Stimulated activated CD8-positive, alpha-beta memory T cell treated with anti-CD3 and anti-CD28 coated beads, Interleukin-2, amount 100 ng/mL, for 1 hour (primary cell): Measurements from ENCODE around the gene LRRC3C.
"Not testable (repeated sequence)": the region's sequence is repeated elsewhere in the genome, so short reads cannot be mapped to it uniquely, and the experiment has no call there.

ENCODE experiments used
- DNase-seq, 2 donors: peaks; one replicate each; pipeline ENCODE4 v3.0.0-alpha.2; 2020; ENCODE audit warnings: low read depth in 2 of 2

Gene LRRC3C, protein sequence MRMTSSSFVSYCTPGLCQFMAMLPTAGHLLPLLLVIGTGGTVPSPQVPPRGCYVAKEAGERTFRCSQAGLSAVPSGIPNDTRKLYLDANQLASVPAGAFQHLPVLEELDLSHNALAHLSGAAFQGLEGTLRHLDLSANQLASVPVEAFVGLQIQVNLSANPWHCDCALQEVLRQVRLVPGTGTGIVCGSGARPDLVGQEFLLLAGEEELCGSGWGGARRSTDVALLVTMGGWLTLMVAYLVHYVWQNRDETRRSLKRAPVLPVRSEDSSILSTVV

DNA sequence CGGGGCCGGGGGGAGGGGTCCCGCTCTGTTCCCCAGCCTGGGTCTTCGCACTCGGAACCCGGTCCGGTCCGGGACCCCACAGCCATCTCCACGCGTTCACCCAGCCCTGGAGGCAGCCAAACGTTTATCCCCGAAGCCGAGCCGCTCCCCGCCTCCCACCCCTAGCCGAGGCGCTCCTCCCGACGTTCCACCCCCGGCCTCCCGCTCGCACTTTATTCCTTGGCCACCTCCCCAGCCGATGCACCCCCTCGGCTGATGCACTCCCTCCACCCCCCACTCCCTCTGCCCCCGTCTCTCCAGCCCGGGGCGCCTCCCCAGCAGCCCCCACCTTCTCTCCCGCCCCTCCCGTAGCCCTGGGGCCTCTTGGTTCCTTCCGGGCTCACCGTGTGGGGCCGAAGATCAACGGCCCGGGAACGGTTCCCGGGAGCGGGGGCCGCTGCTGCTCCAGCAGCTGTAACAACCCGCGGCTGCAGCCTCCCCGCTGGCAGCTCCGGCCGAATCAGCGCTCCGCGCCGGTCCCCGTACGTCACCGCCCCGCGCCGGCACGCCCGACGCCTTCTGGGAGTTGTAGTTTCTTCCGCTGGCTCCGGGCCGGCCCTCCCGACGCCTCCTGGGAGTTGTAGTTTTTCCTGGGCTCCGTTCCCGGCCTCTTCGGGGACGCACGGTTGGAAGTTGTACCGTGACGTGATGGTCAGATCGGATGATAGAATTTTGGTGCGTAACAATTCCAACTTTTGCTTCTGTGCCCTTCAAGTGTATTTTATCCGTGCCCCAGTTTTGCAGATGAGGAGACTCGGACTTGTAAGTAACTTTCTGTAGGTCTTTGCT is at the start of gene LRRC3C, which contains the start of gene ORMDL3:
Gene LRRC3C, plus strand, starts transcription at position 632 of the 828 bp plus-strand sequence. CDS start 13,792 bp downstream, outside the sequence.
Gene ORMDL3, minus strand, starts transcription at position 501 of the 828 bp plus-strand sequence. CDS start 3,398 bp downstream, outside the sequence.
- DNase-seq: peak; percentile 79 to 82

DNA sequence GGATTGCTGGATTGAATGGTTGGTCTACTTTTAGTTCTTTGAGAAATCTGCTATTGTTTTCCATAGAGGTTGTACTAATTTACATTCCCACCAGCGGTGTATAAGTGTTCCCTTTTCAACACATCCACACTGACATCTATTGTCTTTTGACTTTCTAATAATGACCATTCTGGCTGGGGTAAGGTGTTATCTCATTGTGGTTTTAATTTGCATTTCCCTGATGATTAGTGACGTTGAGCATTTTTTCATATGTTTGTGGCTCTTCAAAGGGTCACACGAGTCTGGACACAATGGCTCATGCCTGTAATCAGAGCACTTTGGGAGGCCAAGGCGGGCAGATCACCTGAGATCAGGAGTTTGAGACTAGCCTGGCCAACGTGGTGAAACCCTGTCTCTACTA is 41.4 kb upstream of the LRRC3C start:
- not testable (repeated sequence) for DNase-seq

DNA sequence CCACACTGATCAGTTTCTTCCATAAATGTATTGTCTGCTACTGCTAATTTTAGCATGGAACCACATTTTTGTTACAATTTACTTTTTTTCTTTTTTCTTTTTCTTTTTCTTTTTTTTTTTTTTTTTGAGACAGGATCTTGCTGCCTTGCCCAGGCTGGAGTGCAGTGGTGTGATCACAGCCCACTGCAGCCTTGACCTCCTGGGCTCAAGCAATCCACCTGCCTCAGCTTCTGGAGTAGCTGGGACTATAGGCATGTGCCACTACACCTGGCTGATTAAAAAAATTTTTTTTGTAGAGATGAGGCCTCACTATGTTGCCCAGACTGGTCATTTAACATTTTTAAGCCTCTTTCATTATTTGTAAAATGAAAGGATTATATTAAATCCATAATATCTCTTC is 40.5 kb upstream of the LRRC3C start:
- DNase-seq: no peak

DNA sequence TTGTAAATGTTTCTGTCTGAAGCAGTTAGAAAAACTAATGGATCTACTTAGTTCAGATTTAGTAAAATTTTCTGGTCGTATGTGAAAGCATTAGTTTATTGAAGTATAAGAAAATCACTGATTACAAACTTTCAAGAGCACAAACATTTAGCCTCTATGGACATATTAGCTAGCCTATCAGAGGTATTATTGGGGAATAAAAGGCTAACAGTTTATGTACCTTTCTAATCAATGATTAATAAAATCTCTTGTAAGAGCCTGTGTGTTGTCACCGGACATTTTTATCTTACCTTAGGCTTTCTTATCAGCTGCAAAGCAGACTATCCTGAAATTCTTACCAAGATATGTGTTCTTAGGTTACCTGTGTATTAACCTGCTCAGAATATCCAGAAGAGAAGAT is 38.3 kb upstream of the LRRC3C start:
- DNase-seq: no peak

DNA sequence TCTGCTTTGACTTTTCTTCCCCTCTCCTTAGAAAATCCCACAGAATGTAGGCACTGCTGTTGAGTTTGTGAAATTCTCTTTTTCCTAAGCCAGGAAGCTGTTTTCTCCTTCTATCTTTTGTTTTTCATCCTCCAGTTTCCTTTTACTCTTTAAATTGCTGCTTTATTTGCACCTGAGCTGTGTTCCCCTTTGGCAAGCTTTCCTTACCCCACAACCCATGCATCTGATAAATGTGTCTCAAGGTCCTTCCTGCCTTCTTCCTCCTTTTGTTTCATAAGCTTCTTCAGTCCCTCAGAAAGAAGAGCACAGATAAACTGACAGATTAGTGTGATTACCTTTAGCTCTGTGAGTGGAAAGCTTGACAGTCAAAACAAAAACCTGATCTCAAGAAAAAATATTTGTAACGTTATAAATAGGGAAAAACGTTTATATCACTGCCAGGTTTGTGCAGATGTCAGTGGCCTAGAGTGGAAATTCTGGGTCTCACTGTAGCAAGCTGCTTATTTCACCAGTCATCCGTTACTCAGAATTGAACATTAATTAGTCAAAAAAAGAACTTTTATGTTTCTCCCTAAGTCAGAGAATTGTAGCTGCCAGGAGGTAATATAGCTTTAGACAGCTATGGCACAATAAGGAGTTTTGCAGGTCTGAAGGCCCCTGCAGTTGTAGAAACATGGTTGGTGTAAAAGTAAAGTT is 32.7 kb upstream of the LRRC3C start:
- DNase-seq: no peak

DNA sequence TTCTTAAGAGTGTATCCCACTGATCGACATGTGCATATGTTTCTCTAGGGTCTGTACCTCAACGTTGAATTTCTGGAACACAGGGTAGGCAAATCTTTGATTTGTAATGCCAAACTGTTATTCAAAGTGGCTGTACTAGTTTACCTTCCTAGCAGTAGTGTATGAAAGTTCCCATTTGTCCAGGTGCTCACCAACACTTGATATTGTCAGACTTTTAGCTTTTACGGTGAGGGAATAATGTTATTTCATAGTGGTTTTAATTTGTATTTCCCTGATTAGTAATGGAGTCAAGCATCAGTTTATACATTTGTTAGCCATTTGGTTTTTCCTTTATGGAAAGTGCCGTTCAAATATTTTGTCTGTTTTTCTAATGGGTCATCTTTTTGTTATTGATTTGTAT is 29.4 kb upstream of the LRRC3C start:
- DNase-seq: no peak

DNA sequence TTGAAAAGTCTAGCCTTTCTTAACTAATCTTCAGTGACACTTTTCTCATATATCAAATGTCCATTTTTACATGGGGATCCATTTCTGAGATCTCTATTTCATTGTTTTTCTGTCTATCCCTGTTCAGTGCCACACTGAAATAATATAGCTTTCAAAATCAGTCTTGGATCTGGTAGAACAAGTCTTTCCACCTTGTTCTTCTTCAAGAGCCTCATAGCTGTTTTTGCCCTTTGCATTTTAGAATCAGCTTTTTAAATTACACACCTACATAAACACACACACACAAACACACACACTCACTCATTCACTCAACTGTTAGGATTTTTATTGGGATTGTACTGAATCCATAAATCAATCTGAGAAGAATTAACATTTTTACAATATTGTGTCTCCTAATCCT is 28.3 kb upstream of the LRRC3C start:
- no peak for DNase-seq

DNA sequence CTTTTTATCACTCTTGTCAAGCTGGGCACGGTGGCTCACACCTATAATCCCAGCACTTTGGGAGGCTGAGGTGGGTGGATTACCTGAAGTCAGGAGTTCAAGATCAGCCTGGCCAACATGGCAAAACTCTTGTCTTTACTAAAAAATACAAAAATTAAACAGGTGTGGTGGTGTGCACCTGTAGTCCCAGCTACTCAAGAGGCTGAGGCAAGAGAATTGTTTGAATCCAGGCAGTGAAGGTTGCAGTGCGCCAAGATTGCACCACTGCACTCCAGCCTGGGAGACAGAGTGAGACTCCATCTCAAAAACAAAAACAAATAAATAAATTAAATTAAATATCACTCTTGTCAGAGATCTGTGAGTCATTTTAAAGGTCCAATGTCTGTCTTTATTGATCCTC is 25.5 kb upstream of the LRRC3C start:
- DNase-seq: not testable (repeated sequence)

DNA sequence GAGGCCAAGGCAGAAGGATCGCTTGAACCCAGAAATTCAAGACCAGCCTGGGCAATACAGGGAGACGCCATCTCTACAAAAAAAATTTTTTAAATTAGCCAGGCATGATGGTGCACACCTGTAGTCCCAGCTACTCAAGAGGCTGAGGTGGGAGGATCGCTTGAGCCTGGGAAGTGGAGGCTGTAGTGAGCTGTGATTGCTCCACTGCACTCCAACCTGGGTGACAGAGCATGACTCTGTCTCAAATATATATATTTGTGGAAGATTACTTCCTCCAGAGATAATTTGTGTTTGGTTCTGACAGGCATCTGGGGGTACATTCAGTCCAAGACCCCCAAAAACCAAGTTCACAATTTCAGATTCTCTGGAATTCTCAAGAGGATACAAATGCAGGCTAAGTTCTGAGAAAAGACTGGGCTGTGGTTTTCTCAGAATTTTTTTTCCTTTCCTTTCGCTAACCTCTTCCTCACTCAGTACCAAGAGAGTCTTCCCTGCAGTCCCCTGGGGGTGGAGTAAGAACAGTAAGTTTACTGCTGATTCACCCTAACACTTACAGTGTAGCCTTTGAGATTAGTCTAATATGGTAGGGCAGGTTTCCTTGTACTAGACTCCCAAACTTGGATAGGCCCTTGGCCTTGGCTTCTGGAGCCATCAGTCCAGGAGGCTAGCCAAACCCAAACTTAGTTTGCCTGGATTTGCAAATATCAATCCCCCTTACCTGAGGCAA is 24.2 kb upstream of the LRRC3C start:
- DNase-seq: no peak

DNA sequence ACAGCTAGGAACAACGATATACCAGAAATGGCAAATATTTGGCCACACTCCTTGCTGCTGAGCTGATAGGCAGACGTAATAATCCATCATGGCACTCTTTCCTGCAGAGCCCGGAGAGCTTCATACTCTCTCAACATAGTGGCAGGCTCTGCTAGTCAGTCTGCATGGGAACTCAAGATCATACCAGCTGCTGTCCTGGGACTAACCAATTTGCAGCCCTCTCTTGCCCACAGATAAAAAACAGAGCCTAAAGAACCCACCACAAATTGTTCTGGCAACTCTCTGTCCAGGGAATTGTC is 22.6 kb upstream of the LRRC3C start:
- DNase-seq: no peak

DNA sequence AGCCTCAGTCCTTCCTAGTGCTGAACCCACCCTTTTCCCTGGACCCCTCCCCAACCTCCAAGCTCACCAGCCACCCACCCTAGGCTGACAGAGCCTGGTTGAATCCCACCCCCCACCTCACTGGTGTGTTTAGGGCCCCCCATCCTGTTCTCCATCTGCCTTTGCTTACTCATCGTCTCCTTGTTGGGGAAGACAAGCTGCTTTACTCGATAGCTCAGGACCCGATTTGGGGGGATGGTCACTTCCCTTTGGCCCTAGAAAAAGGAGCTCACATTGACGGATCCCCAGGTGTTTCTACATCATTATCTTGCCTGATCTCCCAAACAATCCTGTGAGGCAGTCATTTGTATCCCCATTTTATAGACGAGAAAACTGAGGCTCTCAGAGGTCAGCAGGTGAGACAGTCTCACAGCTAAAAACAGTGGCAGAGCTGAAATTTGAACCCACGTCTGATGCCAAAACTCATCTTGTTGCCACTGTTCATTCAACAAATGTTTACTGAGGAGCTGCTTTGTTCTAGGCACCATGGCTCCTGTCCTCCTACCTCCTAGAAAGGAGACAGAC is 18.7 kb upstream of the LRRC3C start:
- DNase-seq: no peak

DNA sequence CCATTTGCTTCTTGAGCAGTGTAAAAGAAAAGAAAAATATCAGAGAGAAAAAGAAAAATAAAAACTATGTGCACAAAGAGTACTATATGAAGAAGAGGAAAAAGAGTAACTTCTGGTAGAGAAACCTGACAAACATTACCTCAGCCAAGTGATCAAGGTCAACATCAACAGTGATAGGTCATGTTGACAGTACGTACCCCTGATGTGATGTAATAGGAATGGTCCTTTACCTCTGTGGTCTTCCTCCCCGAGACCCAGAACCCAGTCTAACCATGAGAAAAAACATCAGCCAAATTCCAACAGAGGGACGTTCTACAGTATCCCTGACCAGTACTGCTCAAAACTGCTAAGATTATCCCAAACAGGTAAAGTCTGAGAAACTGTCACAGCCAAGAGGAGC is 13.5 kb upstream of the LRRC3C start:
- no peak for DNase-seq

DNA sequence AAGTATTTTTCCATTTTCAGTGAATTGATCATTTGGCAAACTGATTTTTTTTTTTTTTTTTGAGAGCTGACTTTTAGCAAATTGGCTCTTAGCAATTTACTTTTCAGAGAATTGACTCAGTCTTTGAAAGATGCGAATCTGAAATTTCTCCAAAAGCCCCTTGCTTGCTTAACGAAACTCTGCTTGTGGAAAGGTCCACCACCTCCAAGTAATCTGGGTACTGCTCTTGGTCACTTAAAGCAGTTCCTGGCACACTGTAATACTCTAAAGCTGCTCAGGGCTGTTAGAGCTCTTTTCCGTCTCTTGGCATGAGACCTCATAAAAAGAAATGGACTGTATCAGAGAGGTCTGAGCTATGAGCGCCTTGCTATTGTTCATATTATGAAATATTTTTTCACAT is 12.0 kb upstream of the LRRC3C start:
- DNase-seq: no peak

DNA sequence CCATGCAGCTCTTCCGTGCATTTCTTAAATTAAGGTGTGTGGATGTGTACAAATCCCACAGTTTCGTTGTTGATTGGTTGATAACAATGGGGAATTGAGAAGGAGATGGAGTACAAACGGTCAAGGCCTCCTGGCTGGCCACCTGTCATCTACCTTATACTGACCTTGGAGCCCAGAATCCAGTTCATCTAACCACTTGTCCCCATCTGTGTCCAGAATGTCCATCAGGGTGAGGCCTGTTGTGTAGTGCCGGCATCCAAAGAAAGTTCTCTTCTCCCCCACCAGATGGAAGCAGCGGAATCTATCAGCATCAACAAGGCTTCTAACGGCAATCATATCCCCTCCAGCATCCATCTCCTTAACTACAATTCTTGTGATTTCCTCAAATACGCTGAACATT is 10.6 kb upstream of the LRRC3C start:
- no peak for DNase-seq

DNA sequence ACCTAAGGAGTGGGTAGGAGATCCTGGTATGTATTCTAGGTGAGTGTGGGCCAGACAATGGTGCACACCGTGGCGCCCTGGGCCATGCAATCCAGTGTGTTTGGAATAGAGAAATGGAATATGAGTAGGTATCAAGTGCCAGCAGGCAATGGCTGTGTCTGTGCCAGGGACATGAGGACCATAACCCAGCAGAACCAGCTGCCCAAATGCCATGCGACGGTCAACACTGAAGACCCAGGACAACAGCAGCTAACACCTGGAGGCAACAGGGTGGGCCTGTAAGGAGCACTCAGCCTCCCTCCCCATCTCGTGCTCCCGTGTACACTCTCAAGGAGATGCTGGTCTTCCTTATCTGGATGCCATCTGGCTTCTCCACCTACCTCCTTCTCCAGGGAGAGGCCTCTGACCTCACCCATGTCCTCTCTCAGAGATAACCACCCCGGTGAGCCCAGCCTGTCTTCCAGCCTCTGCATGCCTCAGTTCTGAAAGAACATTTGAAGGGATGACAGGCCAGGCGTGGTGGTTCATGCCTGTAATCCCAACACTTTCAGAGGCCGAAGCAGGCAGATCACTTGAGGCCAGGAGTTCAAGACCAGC is 8.3 kb upstream of the LRRC3C start:
- DNase-seq: no peak

DNA sequence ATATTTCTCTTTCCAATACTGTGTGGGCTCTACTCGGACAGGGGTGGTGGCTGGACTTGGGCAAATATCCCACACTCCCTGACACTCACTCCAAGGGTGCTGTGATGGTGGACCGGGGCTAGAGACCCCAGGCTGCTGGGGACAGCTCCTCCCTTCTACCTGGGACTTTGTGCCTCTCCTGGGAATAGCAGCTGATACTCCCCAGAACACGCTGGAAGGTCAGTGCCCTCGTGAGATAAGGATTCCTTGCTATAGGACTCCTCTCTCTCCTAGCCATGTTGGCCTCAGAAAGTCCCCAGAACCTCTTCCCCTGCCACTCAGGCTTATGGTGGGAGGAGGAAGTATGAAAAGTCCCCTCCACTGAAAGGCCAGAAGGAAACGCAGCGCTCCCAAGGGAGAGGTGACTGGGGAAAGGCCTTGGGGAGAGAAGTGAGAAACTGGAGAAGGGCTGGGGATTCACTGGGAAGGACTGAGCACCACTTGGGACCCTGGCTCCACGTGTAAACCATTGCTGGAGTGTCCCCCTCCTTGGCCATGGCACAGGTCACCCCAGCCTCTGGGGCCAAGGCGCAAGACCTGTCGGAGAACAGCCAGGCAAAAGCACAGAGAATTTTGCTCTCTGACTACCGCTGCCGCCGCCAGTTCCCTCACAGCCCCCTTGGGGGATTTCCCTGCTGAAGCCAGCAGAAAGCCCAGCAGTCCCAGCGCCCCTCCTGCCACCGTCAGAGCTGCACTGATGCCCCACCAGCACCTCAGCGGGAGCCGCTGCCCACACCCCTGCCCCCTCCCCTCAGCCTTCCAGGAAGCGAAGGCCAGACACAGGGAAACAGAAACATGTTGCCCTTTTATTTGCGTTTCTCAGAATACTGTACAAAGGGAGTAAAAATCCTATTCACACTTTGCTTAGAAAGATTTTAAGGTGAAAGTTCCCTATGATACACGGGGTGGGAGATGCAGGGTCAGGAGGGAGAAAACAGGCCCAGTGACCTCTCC is 7.0 kb upstream of the LRRC3C start:
- DNase-seq: no peak

DNA sequence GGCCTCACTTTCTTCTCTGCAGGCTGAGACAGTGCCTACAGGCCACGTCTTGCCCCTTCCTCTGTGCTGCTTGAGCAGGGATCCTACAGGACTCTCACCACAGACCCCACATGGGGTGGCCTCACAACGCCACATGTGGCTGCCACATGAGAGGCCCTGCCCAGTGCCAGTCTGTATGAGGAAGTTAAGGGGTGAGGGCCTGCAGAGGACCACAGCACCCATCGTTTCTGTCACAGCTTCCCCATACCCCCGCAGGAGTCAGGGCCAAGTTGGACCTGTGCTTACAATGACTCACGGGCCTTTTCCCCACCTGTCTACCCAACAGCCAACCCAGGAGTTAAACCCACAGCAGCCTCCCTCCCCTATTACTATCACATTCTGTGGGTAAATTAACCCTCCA is 6.2 kb upstream of the LRRC3C start:
- no peak for DNase-seq

DNA sequence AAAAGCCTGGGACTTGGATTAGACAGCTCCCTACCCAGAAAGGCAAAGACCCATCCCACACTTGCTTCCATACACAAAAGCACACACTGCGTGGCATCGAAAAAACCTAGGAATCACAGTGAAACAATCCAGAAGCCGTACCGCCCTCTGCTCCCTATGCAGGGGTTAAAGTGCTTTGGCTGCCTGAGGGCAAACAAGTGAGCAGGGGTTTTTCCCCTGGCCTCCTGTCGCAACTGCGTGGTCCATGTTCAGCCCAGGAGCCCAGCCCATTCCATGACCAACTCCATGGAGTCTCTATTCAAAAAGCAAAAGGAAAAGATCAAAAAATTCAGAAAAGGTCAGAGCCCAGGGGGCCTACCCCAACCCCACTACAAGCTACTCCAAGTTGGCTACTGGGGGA is 5.5 kb upstream of the LRRC3C start:
- DNase-seq: no peak

DNA sequence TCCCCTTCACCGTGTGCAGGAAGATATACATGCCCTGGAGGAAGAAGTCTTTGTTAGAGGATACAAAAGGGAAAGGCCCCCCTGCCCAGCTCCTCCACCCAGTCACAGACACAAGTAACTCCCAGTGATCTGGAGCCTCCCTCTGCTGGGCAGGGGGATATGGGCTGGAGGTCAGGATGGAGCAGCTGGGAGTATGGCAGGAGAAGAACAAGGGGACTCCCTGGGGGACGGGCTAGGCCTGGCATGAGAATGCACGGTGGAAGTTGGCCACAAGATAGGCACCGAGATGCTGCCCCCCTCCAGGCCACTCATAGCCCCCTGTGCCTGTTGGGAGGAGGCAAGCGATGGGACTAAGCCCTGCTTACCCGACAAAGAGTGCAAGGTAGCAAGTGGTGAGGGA is 4.3 kb upstream of the LRRC3C start:
- no peak for DNase-seq
